AG08395 (cell line): ENCODE data around the gene RBFOX2.
"Not testable (repeated sequence)": the region's sequence is repeated elsewhere in the genome, so short reads cannot be mapped to it uniquely, and the experiment has no call there.

Experiments used
- DNase-seq: peaks from one replicate; pipeline ENCODE4 v3.0.0; 2012; ENCODE audit warnings: mixed read lengths, low spot score

RBFOX2 gene

GRCh38 chr22:36042240-36042639, 13.6 kb upstream of the RBFOX2 start:
- no peak for DNase-seq

GRCh38 chr22:36039125-36039524, 10.5 kb upstream of the RBFOX2 start:
- DNase-seq, result no peak

GRCh38 chr22:36037102-36037758, 8.6 kb upstream of the RBFOX2 start:
- no peak for DNase-seq

- no peak for DNase-seq
Measured at GRCh38 chr22:36036167-36036624, 7.6 kb upstream of the RBFOX2 start.

- no peak for DNase-seq
Measured at GRCh38 chr22:36032611-36033010, 4.0 kb upstream of the RBFOX2 start.

- DNase-seq, result no peak
Measured at GRCh38 chr22:36029406-36029755, 757 bp upstream of the RBFOX2 start.

GRCh38 chr22:36027935-36028645, 534 bp downstream of the RBFOX2 start:
- DNase-seq, result peak; percentile 71

- DNase-seq, result no peak
Measured at GRCh38 chr22:36027579-36027934, 1.1 kb downstream of the RBFOX2 start.

GRCh38 chr22:36026741-36027140, 1.9 kb downstream of the RBFOX2 start:
- peak; percentile 33 for DNase-seq

- no peak for DNase-seq
Measured at GRCh38 chr22:36022697-36023096, 5.9 kb downstream of the RBFOX2 start.

- DNase-seq, result peak; percentile 44
Measured at GRCh38 chr22:36022162-36022561, 6.5 kb downstream of the RBFOX2 start.

GRCh38 chr22:36021606-36022153, 6.9 kb downstream of the RBFOX2 start:
- no peak for DNase-seq

GRCh38 chr22:36020865-36021264, 7.8 kb downstream of the RBFOX2 start:
- DNase-seq, result not testable (repeated sequence)

GRCh38 chr22:36017651-36018091, 11.0 kb downstream of the RBFOX2 start:
- DNase-seq, result no peak

- no peak for DNase-seq
Measured at GRCh38 chr22:36016684-36017083, 11.9 kb downstream of the RBFOX2 start.

GRCh38 chr22:36015811-36016529, 12.7 kb downstream of the RBFOX2 start:
- DNase-seq, result no peak

- DNase-seq, result no peak
Measured at GRCh38 chr22:36015155-36015810, 13.3 kb downstream of the RBFOX2 start.

GRCh38 chr22:36014546-36015074, 14.0 kb downstream of the RBFOX2 start:
- DNase-seq, result no peak

- no peak for DNase-seq
Measured at GRCh38 chr22:36012332-36012731, 16.3 kb downstream of the RBFOX2 start.

GRCh38 chr22:36010882-36011281, 17.7 kb downstream of the RBFOX2 start:
- DNase-seq, result peak; percentile 74

GRCh38 chr22:36010090-36010489, 18.5 kb downstream of the RBFOX2 start:
- DNase-seq, result no peak

- peak; percentile 48 for DNase-seq
Measured at GRCh38 chr22:36009085-36009484, 19.5 kb downstream of the RBFOX2 start.
